Chondrocyte (in vitro differentiated cells): ENCODE results near the gene ASCC1. TPM values are rescaled to one million over a fixed set of nuclear protein-coding genes. Genes with fewer than 3 reads are reported as not detected.

Experiments
- DNase-seq: peaks from one replicate; pipeline ENCODE4 v3.0.0; 2021; ENCODE audit warnings: mixed read lengths, low spot score
- H3K27ac Mint-ChIP-seq: one replicate; pipeline ENCODE4 v1.8.0; 2021; ENCODE audit warnings: mild to moderate bottlenecking, moderate library complexity, mixed read lengths; ENCODE audit not compliant: unreplicated experiment
- H3K27me3 Mint-ChIP-seq: 2 replicates; pipeline ENCODE4 v1.8.0; 2021; ENCODE audit warnings: low read depth, mixed read lengths
- H3K36me3 Mint-ChIP-seq: 2 replicates; pipeline ENCODE4 v1.8.0; 2021; ENCODE audit warnings: low read depth, mixed read lengths
- H3K4me1 Mint-ChIP-seq: 2 replicates; pipeline ENCODE4 v1.8.0; 2021; ENCODE audit warnings: low read depth, mild to moderate bottlenecking, mixed read lengths
- H3K4me3 Mint-ChIP-seq: one replicate; pipeline ENCODE4 v1.8.0; 2021; ENCODE audit warnings: mild to moderate bottlenecking, moderate library complexity, mixed read lengths; ENCODE audit not compliant: unreplicated experiment
- H3K9me3 Mint-ChIP-seq: 2 replicates; pipeline ENCODE4 v1.8.0; 2021; ENCODE audit warnings: low read depth, mixed read lengths
- total RNA-seq: library from RNA; stranded (reverse); gene quantifications from 3 replicates; pipeline ENCODE4 v1.2.1, GENCODE V29; 2021
- TF ChIP-seq, protein P1 (sequence below): fragments of 200-600 bp; sonication (generic); IDR thresholded peaks from 2 replicates; pipeline ENCODE4 v1.5.0; 2021; ENCODE audit warnings: antibody characterized with exemption, mild to moderate bottlenecking, moderate library complexity

The ASCC1 gene
- total RNA-seq, 1 donor from 2014 or later, result 36.8 TPM

GRCh38 chr10:72062382-72062781 lies 153.7 kb downstream of the ASCC1 start:
- H3K27ac Mint-ChIP-seq, result no peak overlapping the region
- H3K9me3 Mint-ChIP-seq, result no peaks in the 10 kb centered on the region
- no peak overlapping the region for H3K4me3 Mint-ChIP-seq
- TF ChIP-seq, protein P1, sequence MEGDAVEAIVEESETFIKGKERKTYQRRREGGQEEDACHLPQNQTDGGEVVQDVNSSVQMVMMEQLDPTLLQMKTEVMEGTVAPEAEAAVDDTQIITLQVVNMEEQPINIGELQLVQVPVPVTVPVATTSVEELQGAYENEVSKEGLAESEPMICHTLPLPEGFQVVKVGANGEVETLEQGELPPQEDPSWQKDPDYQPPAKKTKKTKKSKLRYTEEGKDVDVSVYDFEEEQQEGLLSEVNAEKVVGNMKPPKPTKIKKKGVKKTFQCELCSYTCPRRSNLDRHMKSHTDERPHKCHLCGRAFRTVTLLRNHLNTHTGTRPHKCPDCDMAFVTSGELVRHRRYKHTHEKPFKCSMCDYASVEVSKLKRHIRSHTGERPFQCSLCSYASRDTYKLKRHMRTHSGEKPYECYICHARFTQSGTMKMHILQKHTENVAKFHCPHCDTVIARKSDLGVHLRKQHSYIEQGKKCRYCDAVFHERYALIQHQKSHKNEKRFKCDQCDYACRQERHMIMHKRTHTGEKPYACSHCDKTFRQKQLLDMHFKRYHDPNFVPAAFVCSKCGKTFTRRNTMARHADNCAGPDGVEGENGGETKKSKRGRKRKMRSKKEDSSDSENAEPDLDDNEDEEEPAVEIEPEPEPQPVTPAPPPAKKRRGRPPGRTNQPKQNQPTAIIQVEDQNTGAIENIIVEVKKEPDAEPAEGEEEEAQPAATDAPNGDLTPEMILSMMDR, result no peak
- H3K27me3 Mint-ChIP-seq, result peaks cover 5% of the 10 kb centered on the region
- DNase-seq, result no peak
- peaks cover 16% of the 10 kb centered on the region for H3K4me1 Mint-ChIP-seq
- no peaks in the 10 kb centered on the region for H3K36me3 Mint-ChIP-seq

DNA sequence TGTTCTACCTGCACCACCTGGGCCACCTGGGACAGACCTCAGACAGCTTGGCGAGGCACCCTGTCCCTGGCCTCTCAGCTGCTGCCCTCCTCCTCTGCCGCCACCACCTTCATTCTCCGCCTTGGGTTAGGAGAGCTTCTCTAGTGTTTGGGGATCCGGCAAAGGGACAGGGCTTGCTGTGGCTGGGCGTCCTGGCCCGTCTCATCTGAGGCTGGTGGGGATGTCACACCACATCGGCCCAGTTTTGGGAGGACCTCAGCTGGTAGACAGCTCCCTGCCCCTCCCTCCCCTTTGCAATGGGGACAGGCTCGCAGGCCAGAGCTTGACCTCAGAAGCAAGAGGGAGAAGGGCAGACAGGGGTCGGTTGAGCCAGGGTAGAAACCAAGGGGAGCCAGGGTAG lies 154.1 kb downstream of the ASCC1 start:
- DNase-seq, result no peak
- TF ChIP-seq, protein P1, result no peak
- Mint-ChIP-seq H3K4me1 (peaks cover 16% of the 10 kb centered on the region), H3K27ac (no peak overlapping the region), H3K27me3 (peaks cover 5% of the 10 kb centered on the region), H3K4me3 (no peak overlapping the region), H3K36me3 (no peaks in the 10 kb centered on the region), H3K9me3 (no peaks in the 10 kb centered on the region)

GRCh38 chr10:72061491-72061890 lies 154.6 kb downstream of the ASCC1 start:
- DNase-seq, result no peak
- no peaks in the 10 kb centered on the region for H3K9me3 Mint-ChIP-seq

GRCh38 chr10:72059843-72060822 lies 155.9 kb downstream of the ASCC1 start:
- no peak for DNase-seq
- TF ChIP-seq, protein P1, result no peak
- H3K9me3 Mint-ChIP-seq, result no peaks in the 10 kb centered on the region
- H3K27me3 Mint-ChIP-seq, result peaks cover 5% of the 10 kb centered on the region
- H3K36me3 Mint-ChIP-seq, result no peaks in the 10 kb centered on the region
- H3K4me3 Mint-ChIP-seq, result no peak overlapping the region
- H3K27ac Mint-ChIP-seq, result no peak overlapping the region
- peaks cover 12% of the 10 kb centered on the region for H3K4me1 Mint-ChIP-seq

More at GRCh38 chr10:72061491-72061890, 154.6 kb downstream of the ASCC1 start:
- Mint-ChIP-seq H3K4me1 (peaks cover 14% of the 10 kb centered on the region), H3K27me3 (peaks cover 5% of the 10 kb centered on the region), H3K4me3 (no peak overlapping the region), H3K36me3 (no peaks in the 10 kb centered on the region), H3K27ac (no peak overlapping the region)
- TF ChIP-seq, protein P1, result peak; percentile 47

DNA sequence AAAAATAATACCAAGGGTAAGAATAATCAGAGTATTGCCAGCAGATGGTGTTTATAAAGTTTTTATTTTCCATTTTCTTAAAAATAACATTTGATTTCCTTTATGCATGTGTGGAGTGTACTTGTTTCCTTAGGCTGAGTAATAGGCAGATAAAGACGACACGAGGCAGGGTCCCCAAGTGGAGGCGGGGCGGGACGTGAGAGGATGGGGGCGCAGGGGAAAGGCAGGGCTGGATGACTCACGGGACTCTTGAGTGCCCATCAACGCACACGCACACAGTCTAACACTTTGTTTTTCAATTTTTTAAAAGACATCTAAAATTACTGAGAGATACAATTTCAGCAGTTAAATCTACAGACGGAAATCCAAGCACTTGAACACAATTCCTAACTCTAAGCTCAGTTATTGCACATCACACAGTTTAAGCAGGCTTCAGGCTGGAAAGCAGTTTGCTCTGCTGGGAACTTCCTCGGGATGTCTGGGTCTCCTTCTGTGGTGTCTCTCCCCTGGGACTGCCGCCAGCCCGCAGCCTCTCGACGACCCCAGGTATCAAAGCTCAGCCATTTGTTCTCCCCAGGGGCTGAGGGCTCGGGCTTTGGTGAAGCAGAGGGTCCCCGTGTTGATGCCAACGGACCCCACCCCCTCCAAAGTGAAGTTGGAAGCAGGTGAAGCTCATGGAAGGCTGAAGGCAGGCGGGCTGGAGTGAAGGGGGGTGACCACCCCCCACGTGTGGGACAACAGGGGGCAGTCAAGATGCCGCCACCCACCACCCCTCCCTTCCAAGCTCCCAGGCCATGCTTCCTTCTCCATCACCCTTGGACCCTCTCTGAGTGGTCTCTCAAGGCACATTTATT lies 156.9 kb downstream of the ASCC1 start:
- no peak for DNase-seq
- no peaks in the 10 kb centered on the region for H3K36me3 Mint-ChIP-seq
- H3K27ac Mint-ChIP-seq, result peak overlapping the region; percentile 2
- no peak overlapping the region for H3K4me3 Mint-ChIP-seq
- H3K9me3 Mint-ChIP-seq, result no peaks in the 10 kb centered on the region
- H3K4me1 Mint-ChIP-seq, result peaks cover 12% of the 10 kb centered on the region
- peaks cover 5% of the 10 kb centered on the region for H3K27me3 Mint-ChIP-seq
- TF ChIP-seq, protein P1, result peak; percentile 2
